Measurements from ENCODE around the gene ZNF205. TPM values are rescaled to one million over a fixed set of nuclear protein-coding genes. Genes with fewer than 3 reads are reported as not detected.

Gene ZNF205
- total and polyA plus RNA-seq, 9 of the 15 experiments (the other 6 are each of a cell fraction or from before 2014, with no cell fraction given), result 2.4 to 11.8 (median 5.1) TPM; not detected in 2

- intact Hi-C loops (cut with micrococcal nuclease) (no loop called here), in situ Hi-C loops (cut with MboI) (no loop called here)
- POLR2A ChIA-PET, result interaction anchor here (1.1 to 1.4 kb wide), 2 partner anchors 8 to 10 kb away, joined by 3 to 5 read pairs; no protein-coding TSS in a partner anchor
- Histone ChIP-seq H3K27ac (ENCODE audit: extremely low read depth, low read depth, low read length) (no peak overlapping the region), H3K27me3 (ENCODE audit: control insufficient read depth in 2 of 2, insufficient read depth in 2 of 2, low read length in 2 of 2) (no peaks in the 10 kb centered on the region), H3K36me3 (ENCODE audit: control insufficient read depth, insufficient read depth, low read length) (peaks cover 21% of the 10 kb centered on the region; the same call in 2 of the 3 replicates), H3K9me3 (replicated peaks; ENCODE audit: control insufficient read depth, insufficient read depth, low read depth, low read length) (no peaks in the 10 kb centered on the region), H3K9me1 (ENCODE audit: control insufficient read depth, insufficient read depth, low read length) (no peaks in the 10 kb centered on the region), H2AFZ (ENCODE audit: low read depth, low read length) (no peak overlapping the region), H3K79me2 (ENCODE audit: control insufficient read depth, insufficient read depth, low read length) (no peaks in the 10 kb centered on the region), H3K4me1 (replicated peaks in 1 of 2; ENCODE audit: control insufficient read depth in 2 of 2, insufficient read depth in 2 of 2, low read length in 2 of 2) (peaks cover 5 to 34% of the 10 kb centered on the region in 2 experiments), H3K4me2 (ENCODE audit: insufficient read depth, low read length) (no peak overlapping the region), H3K9ac (ENCODE audit: insufficient read depth in 1 of 2, low read depth in 2 of 2, low read length in 2 of 2) (peak overlapping the region in 1 of 2 experiments; percentile 45; a peak in 2 of 4 replicates), H4K20me1 (replicated peaks; ENCODE audit: control insufficient read depth, insufficient read depth, low read length) (no peaks in the 10 kb centered on the region; the same call in 1 of the 2 replicates), H3K4me3 (no peak overlapping the region)
- DNase-seq (ENCODE audit: extremely low read depth in 1 of 4, low spot score in 3 of 4) (no peak), ATAC-seq (no peak), FAIRE-seq (no peak)
- CTCF ChIA-PET (ENCODE audit: low intra/inter-chr PET ratio), result no interaction called here
- 96% methylated on average over 45 of the region's 57 CpGs for WGBS (ENCODE audit: insufficient coverage, low coverage, missing lambda C conversion rate)
- TF ChIP-seq ZNF239 (CRISPR knock-in tag; IDR thresholded peaks at IDR 0.05), result no peak
- TF ChIP-seq RBFOX2 (IDR thresholded peaks at IDR 0.05; ENCODE audit: low read depth, low read length), result peak; percentile 46; the same call in 1 of the 2 replicates
- no TSS peak for BruUV-seq (replicated peaks)
Measured at GRCh38 chr16:3119701-3120408, 7.5 kb downstream of the ZNF205 start.

- Histone ChIP-seq H4K20me1 (replicated peaks; ENCODE audit: control insufficient read depth, insufficient read depth, low read length) (no peaks in the 10 kb centered on the region), H2AFZ (ENCODE audit: low read depth, low read length) (no peak overlapping the region), H3K27me3 (ENCODE audit: control insufficient read depth in 2 of 2, insufficient read depth in 2 of 2, low read length in 2 of 2) (no peaks in the 10 kb centered on the region), H3K27ac (ENCODE audit: extremely low read depth, low read depth, low read length) (no peak overlapping the region), H3K4me3 (no peak overlapping the region), H3K4me2 (ENCODE audit: insufficient read depth, low read length) (no peak overlapping the region), H3K9me1 (ENCODE audit: control insufficient read depth, insufficient read depth, low read length) (no peaks in the 10 kb centered on the region), H3K9ac (ENCODE audit: insufficient read depth in 1 of 2, low read depth in 2 of 2, low read length in 2 of 2) (peak overlapping the region in 1 of 2 experiments; percentile 53; a peak in 1 of 4 replicates), H3K79me2 (ENCODE audit: control insufficient read depth, insufficient read depth, low read length) (no peaks in the 10 kb centered on the region), H3K36me3 (ENCODE audit: control insufficient read depth, insufficient read depth, low read length) (peaks cover 17% of the 10 kb centered on the region; the same call in 1 of the 3 replicates), H3K9me3 (replicated peaks; ENCODE audit: control insufficient read depth, insufficient read depth, low read depth, low read length) (no peaks in the 10 kb centered on the region), H3K4me1 (replicated peaks in 1 of 2; ENCODE audit: control insufficient read depth in 2 of 2, insufficient read depth in 2 of 2, low read length in 2 of 2) (peaks cover 9 to 32% of the 10 kb centered on the region in 2 experiments)
- no peak for DNase-seq (ENCODE audit: extremely low read depth in 1 of 4, low spot score in 3 of 4)
- 82% methylated on average over 10 of the region's 16 CpGs for WGBS (ENCODE audit: insufficient coverage, low coverage, missing lambda C conversion rate)
- in situ Hi-C loops (cut with MboI) (no loop called here), intact Hi-C loops (cut with micrococcal nuclease) (no loop called here)
- ChIA-PET POLR2A (interaction anchor here (1.3 to 1.4 kb wide), 2 partner anchors 8 to 9 kb away, joined by 5 read pairs; partner anchors contain the start of gene ZNF205), CTCF (ENCODE audit: low intra/inter-chr PET ratio) (no interaction called here)
- ATAC-seq, result no peak
- BruUV-seq (replicated peaks), result no TSS peak
- FAIRE-seq, result no peak
- no peak for TF ChIP-seq MYBL2 (IDR thresholded peaks at IDR 0.05; ENCODE audit: low read depth)
- no peak for TF ChIP-seq MYBL2 (CRISPR knock-in tag; IDR thresholded peaks at IDR 0.05; ENCODE audit: borderline replicate concordance)
- TF ChIP-seq NBN (IDR thresholded peaks at IDR 0.05; ENCODE audit: low read depth), result no peak
- no peak for TF ChIP-seq KDM5B (IDR thresholded peaks at IDR 0.05; ENCODE audit: insufficient replicate concordance, low read depth, low read length)
- no peak for TF ChIP-seq TFAM (CRISPR knock-in tag; conservative IDR thresholded peaks at IDR 0.05)
- TF ChIP-seq ZNF140 (CRISPR knock-in tag; IDR thresholded peaks at IDR 0.05), result no peak
- no peak for TF ChIP-seq HNRNPL (IDR thresholded peaks at IDR 0.05; ENCODE audit: low read depth, low read length)
- TF ChIP-seq LEF1 (IDR thresholded peaks at IDR 0.05), result no peak
- TF ChIP-seq HDGF (IDR thresholded peaks at IDR 0.05), result no peak
- TF ChIP-seq GABPA (tag; conservative IDR thresholded peaks at IDR 0.05; ENCODE audit: low read depth), result no peak
- TF ChIP-seq TCF3 (CRISPR knock-in tag; IDR thresholded peaks at IDR 0.05), result no peak
- TF ChIP-seq ZC3H4 (CRISPR knock-in tag; IDR thresholded peaks at IDR 0.05; ENCODE audit: borderline replicate concordance), result no peak
- no peak for TF ChIP-seq USF2 (CRISPR knock-in tag; IDR thresholded peaks at IDR 0.05)
- TF ChIP-seq CHD2 (IDR thresholded peaks at IDR 0.05; ENCODE audit: low read depth, low read length), result no peak
- TF ChIP-seq MCM5 (IDR thresholded peaks at IDR 0.05; ENCODE audit: low read depth), result no peak
Measured at GRCh38 chr16:3120435-3120834, 8.0 kb downstream of the ZNF205 start.
